Measurements from ENCODE around the gene CLRN1.

Gene CLRN1

GRCh38 chr3:150922611-150923010 is 49.9 kb downstream of the CLRN1 start:
- H2AFZ ChIP-seq (ENCODE audit: low read depth, low read length, severe bottlenecking): no peak overlapping the region
- H3K4me2 ChIP-seq (ENCODE audit: low read depth, low read length, poor library complexity, severe bottlenecking): no peak overlapping the region
- H3F3A ChIP-seq (ENCODE audit: insufficient read depth): no peaks in the 10 kb centered on the region

GRCh38 chr3:150921209-150921608 is 51.3 kb downstream of the CLRN1 start:
- Histone ChIP-seq H3K27me3 (ENCODE audit: low read length) (no peaks in the 10 kb centered on the region), H3K9me3 (ENCODE audit: insufficient read depth, low read length) (no peaks in the 10 kb centered on the region), H3F3A (ENCODE audit: insufficient read depth) (no peaks in the 10 kb centered on the region), H3K36me3 (ENCODE audit: low read length) (no peaks in the 10 kb centered on the region), H3K9me2 (replicated peaks; ENCODE audit: insufficient read depth, low read length) (no peaks in the 10 kb centered on the region), H3K9ac (ENCODE audit: low read length) (no peak overlapping the region), H3K4me3 (ENCODE audit: insufficient read depth, low read length, poor library complexity, severe bottlenecking) (no peak overlapping the region), H3K27ac (ENCODE audit: low read depth, low read length) (no peak overlapping the region), H4K20me1 (ENCODE audit: low read depth, low read length) (no peaks in the 10 kb centered on the region), H3K4me2 (ENCODE audit: low read depth, low read length, poor library complexity, severe bottlenecking) (no peak overlapping the region), H2AFZ (ENCODE audit: low read depth, low read length, severe bottlenecking) (no peak overlapping the region), H3K79me2 (ENCODE audit: insufficient read depth, low read length) (no peaks in the 10 kb centered on the region)
- no peak for TF ChIP-seq CTCF (IDR thresholded peaks at IDR 0.05; ENCODE audit: insufficient read depth, low read length, poor library complexity, severe bottlenecking)
- no peak for TF ChIP-seq EZH2phosphoT487 (conservative IDR thresholded peaks at IDR 0.05; ENCODE audit: low read length)

More at GRCh38 chr3:150922611-150923010, 49.9 kb downstream of the CLRN1 start:
- Histone ChIP-seq H3K36me3 (ENCODE audit: low read length) (no peaks in the 10 kb centered on the region), H3K27ac (ENCODE audit: low read depth, low read length) (no peak overlapping the region), H3K79me2 (ENCODE audit: insufficient read depth, low read length) (no peaks in the 10 kb centered on the region), H3K9me3 (ENCODE audit: insufficient read depth, low read length) (no peaks in the 10 kb centered on the region), H3K9me2 (replicated peaks; ENCODE audit: insufficient read depth, low read length) (no peaks in the 10 kb centered on the region), H3K27me3 (ENCODE audit: low read length) (no peaks in the 10 kb centered on the region), H4K20me1 (ENCODE audit: low read depth, low read length) (no peaks in the 10 kb centered on the region), H3K9ac (ENCODE audit: low read length) (no peak overlapping the region), H3K4me3 (ENCODE audit: insufficient read depth, low read length, poor library complexity, severe bottlenecking) (no peak overlapping the region)
- no peak for TF ChIP-seq EZH2phosphoT487 (conservative IDR thresholded peaks at IDR 0.05; ENCODE audit: low read length)
- TF ChIP-seq CTCF (IDR thresholded peaks at IDR 0.05; ENCODE audit: insufficient read depth, low read length, poor library complexity, severe bottlenecking): no peak

- H3K79me2 ChIP-seq (ENCODE audit: insufficient read depth, low read length): no peaks in the 10 kb centered on the region
- H3K4me3 ChIP-seq (ENCODE audit: insufficient read depth, low read length, poor library complexity, severe bottlenecking): no peak overlapping the region
- no peaks in the 10 kb centered on the region for H3F3A ChIP-seq (ENCODE audit: insufficient read depth)
- H3K9ac ChIP-seq (ENCODE audit: low read length): no peak overlapping the region
- H3K27ac ChIP-seq (ENCODE audit: low read depth, low read length): no peak overlapping the region
- H3K4me2 ChIP-seq (ENCODE audit: low read depth, low read length, poor library complexity, severe bottlenecking): no peak overlapping the region
- H3K9me2 ChIP-seq (replicated peaks; ENCODE audit: insufficient read depth, low read length): no peaks in the 10 kb centered on the region
- H3K36me3 ChIP-seq (ENCODE audit: low read length): no peaks in the 10 kb centered on the region
- H3K27me3 ChIP-seq (ENCODE audit: low read length): no peaks in the 10 kb centered on the region
- H2AFZ ChIP-seq (ENCODE audit: low read depth, low read length, severe bottlenecking): no peak overlapping the region
- no peaks in the 10 kb centered on the region for H4K20me1 ChIP-seq (ENCODE audit: low read depth, low read length)
- no peak for TF ChIP-seq CTCF (IDR thresholded peaks at IDR 0.05; ENCODE audit: insufficient read depth, low read length, poor library complexity, severe bottlenecking)
- no peak for TF ChIP-seq EZH2phosphoT487 (conservative IDR thresholded peaks at IDR 0.05; ENCODE audit: low read length)
- H3K9me3 ChIP-seq (ENCODE audit: insufficient read depth, low read length): no peaks in the 10 kb centered on the region
These were observed 52.3 kb downstream of the CLRN1 start for GRCh38 chr3:150920236-150920635.

Data from SU-DHL-6 (cell line).